PC-9 (cell line): ENCODE results near the gene SAG. TPM values are rescaled to one million over a fixed set of nuclear protein-coding genes. Genes with fewer than 3 reads are reported as not detected.

Experiments
- BruUV-seq: library from RNA; stranded (reverse); fragments of 400-500 nt; replicated peaks from 2 replicates; lab custom pipeline; 2021; lab: Mats Ljungman, UMichigan
- CTCF ChIA-PET: fragments of 300-600 bp; sonication (Branson Sonifier 250); formaldehyde crosslinking; loops from one replicate; lab custom pipeline; 2022; ENCODE audit warnings: antibody characterized with exemption; lab: Charles Lee
- POLR2A ChIA-PET: fragments of 300-600 bp; sonication (Branson Sonifier 250); formaldehyde crosslinking; loops from one replicate; lab custom pipeline; 2022; ENCODE audit warnings: antibody characterized with exemption; ENCODE audit not compliant: unreplicated experiment; lab: Charles Lee
- DNase-seq, 2 experiments: peaks; one replicate each; pipeline versions ENCODE4 v3.0.0 to v3.0.0-alpha.2; 2015 to 2022; ENCODE audit warnings: mixed read lengths in 1 of 2
- H2AFZ ChIP-seq: fragments of 200-600 bp; sonication (generic); 2 replicates; pipeline ENCODE4 v1.8.1; 2017; ENCODE audit warnings: antibody characterized with exemption
- H3F3A ChIP-seq: fragments of 200-600 bp; sonication (generic); 2 replicates; pipeline ENCODE4 v1.8.1; 2017; ENCODE audit warnings: antibody characterized with exemption, mild to moderate bottlenecking, low read depth; ENCODE audit not compliant: insufficient read depth
- H3K27ac ChIP-seq: fragments of 200-600 bp; sonication (generic); 2 replicates; pipeline ENCODE4 v1.6.1; 2016; ENCODE audit warnings: mixed run types
- H3K27me3 ChIP-seq: fragments of 200-600 bp; sonication (generic); 2 replicates; pipeline ENCODE4 v1.6.1; 2016; ENCODE audit warnings: low read depth, mixed run types; ENCODE audit not compliant: insufficient read depth
- H3K36me3 ChIP-seq: fragments of 200-600 bp; sonication (generic); 2 replicates; pipeline ENCODE4 v1.6.1; 2016; ENCODE audit warnings: low read depth, mixed run types
- H3K4me1 ChIP-seq: fragments of 200-600 bp; sonication (generic); replicated peaks from 2 replicates; pipeline ENCODE4 v1.6.1; 2016; ENCODE audit warnings: mixed run types; ENCODE audit not compliant: insufficient read depth
- H3K4me2 ChIP-seq: fragments of 200-600 bp; sonication (generic); 2 replicates; pipeline ENCODE4 v1.6.1; 2017; ENCODE audit warnings: mixed run types
- H3K4me3 ChIP-seq: fragments of 200-600 bp; sonication (generic); 2 replicates; pipeline ENCODE4 v1.6.1; 2016; ENCODE audit warnings: mixed run types
- H3K79me2 ChIP-seq: fragments of 200-600 bp; sonication (generic); 2 replicates; pipeline ENCODE4 v1.6.1; 2017; ENCODE audit warnings: low read depth, mixed run types
- H3K9me2 ChIP-seq: fragments of 200-600 bp; sonication (generic); 2 replicates; pipeline ENCODE4 v1.8.1; 2017; ENCODE audit warnings: mild to moderate bottlenecking; ENCODE audit not compliant: insufficient read depth
- H3K9me3 ChIP-seq: fragments of 200-600 bp; sonication (generic); 2 replicates; pipeline ENCODE4 v1.8.1; 2016; ENCODE audit warnings: low read depth; ENCODE audit not compliant: insufficient read depth
- H4K20me1 ChIP-seq: fragments of 200-600 bp; sonication (generic); 2 replicates; pipeline ENCODE4 v1.8.1; 2017; ENCODE audit not compliant: insufficient read depth
- CTCF ChIP-seq: fragments of 200-600 bp; sonication (generic); conservative IDR thresholded peaks from 2 replicates; pipeline ENCODE4 v1.6.1; 2017; ENCODE audit warnings: mixed run types, antibody characterized with exemption, mild to moderate bottlenecking, moderate library complexity
- EZH2 ChIP-seq: fragments of 200-600 bp; sonication (generic); IDR thresholded peaks from 2 replicates; pipeline ENCODE4 v1.8.0; 2017; ENCODE audit warnings: antibody characterized with exemption, low read depth
- intact Hi-C: fragments of 100-400 bp; cut with micrococcal nuclease; formaldehyde crosslinking; loops from one replicate; pipeline ENCODE4 v1.10.0; 2022; ENCODE audit not compliant: unreplicated experiment
- total RNA-seq: library from RNA; stranded (reverse); gene quantifications from 2 replicates; pipeline ENCODE4 v1.2.3, GENCODE V29; 2021

Gene SAG
- total RNA-seq, 1 experiment from 2014 or later, result not detected

- Histone ChIP-seq H3K9me3 (no peaks in the 10 kb centered on the region; the same call in 1 of the 2 replicates), H3K27ac (no peak overlapping the region), H2AFZ (no peak overlapping the region), H3K4me3 (no peak overlapping the region), H3K27me3 (no peaks in the 10 kb centered on the region), H3K4me2 (no peak overlapping the region), H3F3A (peaks cover 14% of the 10 kb centered on the region), H3K4me1 (peaks cover 25% of the 10 kb centered on the region), H4K20me1 (no peaks in the 10 kb centered on the region), H3K79me2 (no peaks in the 10 kb centered on the region), H3K36me3 (no peaks in the 10 kb centered on the region), H3K9me2 (no peaks in the 10 kb centered on the region)
- TF ChIP-seq EZH2 (no peak), CTCF (no peak)
- no peak for DNase-seq
- intact Hi-C loops, result no loop called here
- ChIA-PET POLR2A (no interaction called here), CTCF (no interaction called here)
- no TSS peak for BruUV-seq
These were observed 38.8 kb downstream of the SAG start for GRCh38 chr2:233346376-233346775.

GRCh38 chr2:233346930-233347329, 39.3 kb downstream of the SAG start:
- ChIA-PET CTCF (interaction anchor here (0.6 kb wide), 1 partner anchor 923 kb away, joined by 3 read pairs; no protein-coding TSS in a partner anchor), POLR2A (no interaction called here)
- Histone ChIP-seq H3K79me2 (no peaks in the 10 kb centered on the region), H4K20me1 (no peaks in the 10 kb centered on the region), H3K9me3 (no peaks in the 10 kb centered on the region), H2AFZ (no peak overlapping the region), H3K4me2 (no peak overlapping the region), H3K4me1 (peaks cover 30% of the 10 kb centered on the region), H3K27me3 (no peaks in the 10 kb centered on the region), H3K36me3 (no peaks in the 10 kb centered on the region), H3F3A (peaks cover 16% of the 10 kb centered on the region), H3K4me3 (no peak overlapping the region), H3K27ac (no peak overlapping the region), H3K9me2 (no peaks in the 10 kb centered on the region)
- intact Hi-C loops, result no loop called here
- no TSS peak for BruUV-seq
- no peak for DNase-seq
- no peak for TF ChIP-seq CTCF
- no peak for TF ChIP-seq EZH2

- Histone ChIP-seq H3K9me3 (no peaks in the 10 kb centered on the region), H3K4me2 (no peak overlapping the region), H3K4me3 (no peak overlapping the region), H3K79me2 (no peaks in the 10 kb centered on the region), H4K20me1 (no peaks in the 10 kb centered on the region), H3F3A (peaks cover 24% of the 10 kb centered on the region), H3K36me3 (no peaks in the 10 kb centered on the region), H2AFZ (no peak overlapping the region), H3K4me1 (peaks cover 51% of the 10 kb centered on the region), H3K9me2 (no peaks in the 10 kb centered on the region), H3K27me3 (no peaks in the 10 kb centered on the region), H3K27ac (no peak overlapping the region)
- ChIA-PET POLR2A (no interaction called here), CTCF (no interaction called here)
- TF ChIP-seq CTCF (no peak), EZH2 (no peak)
- DNase-seq, result no peak
- intact Hi-C loops, result no loop called here
- BruUV-seq, result no TSS peak
These were observed 41.7 kb downstream of the SAG start for GRCh38 chr2:233349005-233349998.
